AG04449 (cell line): ENCODE results near the gene ZNF488.

Experiments used
- CTCF ChIA-PET: fragments of 350-600 bp; formaldehyde crosslinking; extraction: SDS; loops from one replicate; lab custom pipeline; 2021; ENCODE audit warnings: antibody characterized with exemption; lab: Yijun Ruan, JAX
- POLR2A ChIA-PET: fragments of 400-600, 350-600 bp; formaldehyde crosslinking; extraction: SDS; loops from one replicate; lab custom pipeline; 2020; ENCODE audit warnings: antibody characterized with exemption, inconsistent platforms; lab: Yijun Ruan, JAX
- DNase-seq: peaks from one replicate; pipeline ENCODE4 v3.0.0-alpha.2; 2010; ENCODE audit warnings: low read depth, low spot score
- H3K4me3 ChIP-seq: 2 replicates; pipeline ENCODE4 v1.5.1; 2011; ENCODE audit warnings: low read depth, mild to moderate bottlenecking, control low read depth, low read length
- TF ChIP-seq, protein P1 (sequence below): IDR thresholded peaks from one replicate; pipeline ENCODE4 v1.5.1; 2011; ENCODE audit warnings: mild to moderate bottlenecking, moderate library complexity, low read length, control low read depth, inconsistent platforms; ENCODE audit not compliant: insufficient read depth; ENCODE audit errors: missing control alignments

ZNF488 gene

DNA sequence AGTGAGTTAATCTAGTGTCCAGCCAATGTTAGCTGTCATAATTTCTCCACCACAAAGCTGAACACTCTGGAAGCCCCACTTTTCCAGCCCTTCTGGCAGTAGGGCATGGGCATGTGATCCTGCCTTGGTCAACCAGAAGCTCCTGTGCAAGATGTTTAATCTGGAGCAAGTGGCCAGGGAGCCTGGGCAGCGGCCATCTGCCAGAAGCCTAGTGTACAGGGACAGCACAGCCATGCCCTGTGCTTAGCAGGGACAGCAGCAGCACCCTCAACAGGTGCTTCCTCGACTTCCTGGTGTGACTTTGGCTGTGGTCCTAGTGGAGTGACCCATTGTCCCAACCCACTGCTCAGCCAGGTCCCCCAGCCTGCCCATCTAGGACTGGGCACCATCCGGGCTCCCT is 25.6 kb downstream of the ZNF488 start:
- no peak for DNase-seq
- CTCF ChIA-PET = interaction anchor here (1.7 to 3.3 kb wide), 3 partner anchors 11 to 334 kb away, joined by 5 to 12 read pairs (median 6); partner anchors contain the start of gene RBP3
- no peak overlapping the region for H3K4me3 ChIP-seq
- POLR2A ChIA-PET = no interaction called here
- TF ChIP-seq, protein P1, sequence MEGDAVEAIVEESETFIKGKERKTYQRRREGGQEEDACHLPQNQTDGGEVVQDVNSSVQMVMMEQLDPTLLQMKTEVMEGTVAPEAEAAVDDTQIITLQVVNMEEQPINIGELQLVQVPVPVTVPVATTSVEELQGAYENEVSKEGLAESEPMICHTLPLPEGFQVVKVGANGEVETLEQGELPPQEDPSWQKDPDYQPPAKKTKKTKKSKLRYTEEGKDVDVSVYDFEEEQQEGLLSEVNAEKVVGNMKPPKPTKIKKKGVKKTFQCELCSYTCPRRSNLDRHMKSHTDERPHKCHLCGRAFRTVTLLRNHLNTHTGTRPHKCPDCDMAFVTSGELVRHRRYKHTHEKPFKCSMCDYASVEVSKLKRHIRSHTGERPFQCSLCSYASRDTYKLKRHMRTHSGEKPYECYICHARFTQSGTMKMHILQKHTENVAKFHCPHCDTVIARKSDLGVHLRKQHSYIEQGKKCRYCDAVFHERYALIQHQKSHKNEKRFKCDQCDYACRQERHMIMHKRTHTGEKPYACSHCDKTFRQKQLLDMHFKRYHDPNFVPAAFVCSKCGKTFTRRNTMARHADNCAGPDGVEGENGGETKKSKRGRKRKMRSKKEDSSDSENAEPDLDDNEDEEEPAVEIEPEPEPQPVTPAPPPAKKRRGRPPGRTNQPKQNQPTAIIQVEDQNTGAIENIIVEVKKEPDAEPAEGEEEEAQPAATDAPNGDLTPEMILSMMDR = no peak

DNA sequence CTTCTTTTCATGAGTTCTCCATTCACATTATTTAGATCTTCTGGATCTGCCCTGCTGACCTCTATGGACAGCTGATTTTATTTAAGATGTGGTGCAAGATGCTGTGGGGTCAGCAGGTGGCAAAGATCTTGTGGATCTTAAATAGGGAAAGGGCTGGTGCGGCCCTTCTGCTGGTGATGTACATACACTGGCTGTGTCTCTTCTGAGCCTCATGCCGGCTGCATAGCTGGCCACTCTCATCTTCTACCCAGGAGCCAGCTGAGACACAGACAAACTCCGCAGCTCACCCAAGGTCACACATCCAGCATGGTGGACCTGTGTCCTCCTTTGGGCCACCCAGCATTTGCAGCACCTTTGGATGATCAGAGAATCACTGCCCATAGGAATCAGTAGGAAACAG is 26.2 kb downstream of the ZNF488 start:
- POLR2A ChIA-PET = no interaction called here
- CTCF ChIA-PET = interaction anchor here (1.1 to 3.3 kb wide), 3 partner anchors 11 to 80 kb away, joined by 3 to 12 read pairs (median 6); partner anchors contain the start of gene RBP3
- TF ChIP-seq, protein P1 = no peak
- no peak overlapping the region for H3K4me3 ChIP-seq
- no peak for DNase-seq

DNA sequence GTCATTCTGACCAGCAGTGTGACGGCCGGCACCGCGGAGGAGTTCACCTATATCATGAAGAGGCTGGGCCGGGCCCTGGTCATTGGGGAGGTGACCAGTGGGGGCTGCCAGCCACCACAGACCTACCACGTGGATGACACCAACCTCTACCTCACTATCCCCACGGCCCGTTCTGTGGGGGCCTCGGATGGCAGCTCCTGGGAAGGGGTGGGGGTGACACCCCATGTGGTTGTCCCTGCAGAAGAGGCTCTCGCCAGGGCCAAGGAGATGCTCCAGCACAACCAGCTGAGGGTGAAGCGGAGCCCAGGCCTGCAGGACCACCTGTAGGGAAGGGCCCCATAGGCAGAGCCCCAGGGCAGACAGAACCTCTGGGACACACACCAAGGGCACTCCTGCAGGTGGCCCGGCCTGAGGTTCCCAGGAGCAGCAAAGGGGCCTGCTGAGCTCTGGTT is 26.9 kb downstream of the ZNF488 start:
- ChIA-PET POLR2A (no interaction called here), CTCF (interaction anchor here (1.1 to 3.3 kb wide), 3 partner anchors 10 to 81 kb away, joined by 3 to 12 read pairs (median 6); partner anchors contain the start of gene RBP3)
- DNase-seq = no peak
- no peak overlapping the region for H3K4me3 ChIP-seq
- TF ChIP-seq, protein P1 = no peak

DNA sequence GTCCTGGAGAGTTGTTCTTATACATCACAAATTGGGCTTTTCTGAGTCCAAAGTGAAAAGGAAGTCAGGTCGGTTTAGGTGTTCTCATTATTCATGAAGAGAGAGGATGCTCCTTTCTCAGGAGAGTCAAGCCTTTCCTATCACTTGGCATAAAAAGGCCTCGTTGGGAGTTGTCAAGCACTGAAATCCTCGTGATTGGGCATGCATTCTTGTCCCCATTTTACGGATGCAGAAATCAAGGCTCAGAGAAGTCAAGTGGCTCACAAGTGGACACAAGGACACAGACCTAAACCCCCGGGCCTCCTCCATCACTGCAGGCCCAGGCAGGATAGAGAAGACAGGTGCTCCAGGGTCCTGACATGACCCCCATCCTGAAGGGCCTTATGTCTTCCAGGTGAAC is 27.4 kb downstream of the ZNF488 start:
- DNase-seq = no peak
- POLR2A ChIA-PET = no interaction called here
- CTCF ChIA-PET = interaction anchor here (1.3 to 4.8 kb wide), 2 partner anchors 9 to 16 kb away, joined by 3 to 19 read pairs; no protein-coding TSS in a partner anchor
- no peak overlapping the region for H3K4me3 ChIP-seq
- TF ChIP-seq, protein P1 = no peak

DNA sequence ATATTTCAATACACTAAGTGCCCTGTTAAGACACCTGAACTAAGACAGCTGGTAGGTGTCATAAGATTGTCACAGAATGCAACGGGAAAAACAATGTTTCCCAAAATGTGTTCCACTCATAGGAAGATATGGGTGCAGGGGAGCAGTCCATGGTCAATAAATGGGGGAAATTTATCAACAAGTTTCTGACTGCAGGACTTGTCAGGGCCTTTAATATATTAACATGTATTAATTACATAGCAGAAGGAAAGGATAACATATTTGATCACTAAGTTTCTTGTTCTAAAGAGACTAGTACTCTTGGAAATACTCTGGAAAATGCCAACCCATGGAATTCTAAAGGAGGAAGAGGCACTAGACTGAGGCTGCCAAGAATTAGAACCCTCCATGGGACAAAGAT is 29.2 kb downstream of the ZNF488 start:
- POLR2A ChIA-PET = no interaction called here
- H3K4me3 ChIP-seq = no peak overlapping the region
- DNase-seq = no peak
- CTCF ChIA-PET = interaction anchor here (1.3 to 4.8 kb wide), 3 partner anchors 11 to 330 kb away, joined by 3 to 19 read pairs (median 3); no protein-coding TSS in a partner anchor
- TF ChIP-seq, protein P1 = no peak

DNA sequence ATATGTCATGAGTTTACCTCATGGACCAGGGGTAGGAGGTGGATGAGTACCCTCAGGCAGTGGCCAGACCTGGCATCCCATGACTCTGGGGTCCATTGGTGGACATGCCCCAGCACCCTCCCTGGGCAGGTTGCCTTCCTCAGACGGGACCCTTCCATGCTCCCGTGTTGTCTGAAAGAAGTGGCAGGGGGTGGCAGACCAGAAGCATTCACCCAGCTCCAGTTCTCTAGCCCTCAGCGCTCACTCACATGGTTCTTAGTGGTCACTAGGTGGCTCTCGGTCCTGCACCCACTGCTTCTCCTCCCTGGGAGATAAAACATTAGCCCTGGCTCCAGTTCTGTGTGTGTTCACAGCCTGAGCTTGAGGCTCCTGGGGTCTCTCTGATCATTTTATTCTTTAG is 29.9 kb downstream of the ZNF488 start:
- no peak overlapping the region for H3K4me3 ChIP-seq
- DNase-seq = no peak
- ChIA-PET CTCF (interaction anchor here (1.0 to 4.8 kb wide), 6 partner anchors 8 to 330 kb away, joined by 3 to 19 read pairs (median 4); no protein-coding TSS in a partner anchor), POLR2A (no interaction called here)
- TF ChIP-seq, protein P1 = peak; percentile 28
